Stimulated activated CD4-positive, alpha-beta T cell treated with anti-CD3 and anti-CD28 coated beads, Interleukin-12 subunit alpha, Interleukin-12 subunit beta, amount 100 ng/mL, for 4 hours (primary cell): ENCODE results near the gene MTMR1.

Source experiments
- DNase-seq: peaks from one replicate; pipeline ENCODE4 v3.0.0-alpha.2; 2020

The MTMR1 gene

GRCh38 chrX:150792949-150793527, 99.8 kb downstream of the MTMR1 start:
- DNase-seq = no peak

GRCh38 chrX:150805736-150806135, 112.5 kb downstream of the MTMR1 start:
- DNase-seq = no peak

GRCh38 chrX:150806827-150807226, 113.6 kb downstream of the MTMR1 start:
- DNase-seq = no peak

DNA sequence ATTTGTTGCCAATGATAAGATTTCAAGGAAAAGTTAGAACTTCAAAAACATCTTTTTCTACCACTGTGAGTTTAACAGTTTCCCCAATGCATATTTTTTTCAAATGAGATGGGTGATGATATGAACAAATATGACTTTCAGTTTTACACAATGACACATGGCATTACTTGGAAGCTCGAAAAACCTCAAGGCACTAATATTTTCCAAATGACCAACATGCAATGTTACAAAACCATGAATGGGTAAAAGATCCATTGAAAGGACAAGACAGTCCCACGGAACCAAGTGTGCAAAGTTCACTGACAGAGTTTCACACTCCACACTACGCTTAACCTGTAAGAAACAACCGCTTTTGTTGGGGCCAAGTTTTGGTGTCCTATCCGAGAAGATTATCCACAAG, 120.7 kb downstream of the MTMR1 start:
- no peak for DNase-seq
